Right lobe of liver (tissue), 4 donors: ENCODE results near the gene CFI.

Experiments used
- CTCF ChIP-seq, 4 donors: fragments of 200-600 bp in 3 of 4; fragments of 450-650 bp in 1 of 4; IDR thresholded peaks; one replicate each; pipeline versions ENCODE4 v1.5.1 to v1.8.0; 2016 to 2022; ENCODE audit warnings: antibody characterized with exemption in 4 of 4, mild to moderate bottlenecking in 2 of 4
- POLR2A ChIP-seq: fragments of 450-650 bp; IDR thresholded peaks from one replicate; pipeline ENCODE4 v1.6.1; 2017; ENCODE audit warnings: antibody characterized with exemption, mild to moderate bottlenecking
- donor health status: DM: no; HTN: no; CAD: no.
- donor health status: DM: no; HTN: no; CAD: no.
- donor health status: DM: no; HTN: yes; CAD: no.

GRCh38 chr4:109798866-109799265 is 2.9 kb downstream of the CFI start:
- no peak for TF ChIP-seq CTCF (IDR thresholded peaks at IDR 0.05)
- TF ChIP-seq POLR2A = no peak
